ENCODE results near the gene FSTL4.

- TF ChIP-seq CTCF (conservative IDR thresholded peaks at IDR 0.05; ENCODE audit: low read length) (no peak), EZH2phosphoT487 (IDR thresholded peaks at IDR 0.05; ENCODE audit: borderline replicate concordance, low read depth, low read length) (no peak)
Observed at GRCh38 chr5:133307275-133307674, 305.1 kb downstream of the FSTL4 start.
